Central memory CD4-positive, alpha-beta T cell (primary cell): Measurements from ENCODE around the gene ZNF165.
"Not testable (repeated sequence)": the region's sequence is repeated elsewhere in the genome, so short reads cannot be mapped to it uniquely, and the experiment has no call there.

Source experiments
- DNase-seq: peaks from one replicate; pipeline ENCODE4 v3.0.0; 2022
- total RNA-seq, 3 experiments: gene quantifications; one replicate each; lab custom pipeline; 2026; lab: John Stamatoyannopoulos, UW

ZNF165 gene
- 2.3 to 9.7 (median 9.5) reads per million in 3 experiments for total RNA-seq

- not testable (repeated sequence) for DNase-seq
Observed at GRCh38 chr6:28080381-28080630, at the start of gene ZNF165. TSS of gene ZNF165 (plus strand) at chr6:28080568. CDS start at chr6:28085481, 4,913 bp downstream.

- DNase-seq: no peak
Observed at GRCh38 chr6:28053584-28053983, 26.8 kb upstream of the ZNF165 start.

GRCh38 chr6:28060405-28060804 is 20.0 kb upstream of the ZNF165 start:
- DNase-seq: no peak

GRCh38 chr6:28064272-28064671 is 16.1 kb upstream of the ZNF165 start:
- no peak for DNase-seq

GRCh38 chr6:28068067-28068466 is 12.3 kb upstream of the ZNF165 start:
- DNase-seq: no peak

- DNase-seq: not testable (repeated sequence)
Observed at GRCh38 chr6:28070968-28071367, 9.4 kb upstream of the ZNF165 start.

- no peak for DNase-seq
Observed at GRCh38 chr6:28078050-28078449, 2.3 kb upstream of the ZNF165 start.

GRCh38 chr6:28078836-28079235 is 1.5 kb upstream of the ZNF165 start:
- DNase-seq: no peak

GRCh38 chr6:28080631-28081485 is 490 bp downstream of the ZNF165 start:
- peak; percentile 93 for DNase-seq

- DNase-seq: peak; percentile 66
Observed at GRCh38 chr6:28081486-28081751, 1.1 kb downstream of the ZNF165 start.

GRCh38 chr6:28082939-28083338 is 2.6 kb downstream of the ZNF165 start:
- no peak for DNase-seq

- DNase-seq: no peak
Observed at GRCh38 chr6:28089054-28089453, 8.7 kb downstream of the ZNF165 start.

GRCh38 chr6:28090917-28091586 is 10.7 kb downstream of the ZNF165 start:
- no peak for DNase-seq

GRCh38 chr6:28102222-28102621 is 21.9 kb downstream of the ZNF165 start:
- not testable (repeated sequence) for DNase-seq

- not testable (repeated sequence) for DNase-seq
Observed at GRCh38 chr6:28102699-28103098, 22.3 kb downstream of the ZNF165 start.

GRCh38 chr6:28104392-28105244 is 24.2 kb downstream of the ZNF165 start:
- DNase-seq: peak; percentile 76

GRCh38 chr6:28105245-28105639 is 24.9 kb downstream of the ZNF165 start:
- DNase-seq: no peak

- no peak for DNase-seq
Observed at GRCh38 chr6:28107506-28107905, 27.1 kb downstream of the ZNF165 start.

- DNase-seq: no peak
Observed at GRCh38 chr6:28111964-28112363, 31.6 kb downstream of the ZNF165 start.

GRCh38 chr6:28115799-28116198 is 35.4 kb downstream of the ZNF165 start:
- no peak for DNase-seq

GRCh38 chr6:28117386-28118050 is 37.1 kb downstream of the ZNF165 start:
- no peak for DNase-seq

- DNase-seq: no peak
Observed at GRCh38 chr6:28118217-28118616, 37.8 kb downstream of the ZNF165 start.

- no peak for DNase-seq
Observed at GRCh38 chr6:28121876-28122275, 41.5 kb downstream of the ZNF165 start.
